GM15510 (cell line): Measurements from ENCODE around the gene ANO1.

ENCODE experiments used
- POLR2A ChIP-seq: IDR thresholded peaks from 3 replicates; pipeline ENCODE4 v1.6.1; 2011; ENCODE audit warnings: borderline replicate concordance; ENCODE audit not compliant: insufficient read length; ENCODE audit errors: extremely low read depth

The ANO1 gene

GRCh38 chr11:70141486-70142220 lies 63.5 kb downstream of the ANO1 start:
- no peak for TF ChIP-seq POLR2A

GRCh38 chr11:70142221-70142875 lies 64.2 kb downstream of the ANO1 start:
- no peak for TF ChIP-seq POLR2A

GRCh38 chr11:70144262-70144661 lies 66.1 kb downstream of the ANO1 start:
- TF ChIP-seq POLR2A = no peak

GRCh38 chr11:70145071-70145470 lies 67.0 kb downstream of the ANO1 start:
- TF ChIP-seq POLR2A = no peak

GRCh38 chr11:70145841-70146240 lies 67.7 kb downstream of the ANO1 start:
- no peak for TF ChIP-seq POLR2A

GRCh38 chr11:70146299-70146698 lies 68.2 kb downstream of the ANO1 start:
- TF ChIP-seq POLR2A = no peak

GRCh38 chr11:70146895-70147520 lies 68.9 kb downstream of the ANO1 start:
- TF ChIP-seq POLR2A = no peak

GRCh38 chr11:70147668-70148067 lies 69.6 kb downstream of the ANO1 start:
- TF ChIP-seq POLR2A = no peak

GRCh38 chr11:70151671-70152070 lies 73.6 kb downstream of the ANO1 start:
- TF ChIP-seq POLR2A = no peak

- no peak for TF ChIP-seq POLR2A
Measured at GRCh38 chr11:70153133-70153727, 75.1 kb downstream of the ANO1 start.

- TF ChIP-seq POLR2A = no peak
Measured at GRCh38 chr11:70155386-70155785, 77.3 kb downstream of the ANO1 start.

GRCh38 chr11:70156291-70157037 lies 78.3 kb downstream of the ANO1 start:
- no peak for TF ChIP-seq POLR2A

- TF ChIP-seq POLR2A = no peak
Measured at GRCh38 chr11:70158201-70158600, 80.1 kb downstream of the ANO1 start.

- no peak for TF ChIP-seq POLR2A
Measured at GRCh38 chr11:70158757-70159389, 80.8 kb downstream of the ANO1 start.
